ENCODE measurements around the gene HNRNPAB.

Gene HNRNPAB

GRCh38 chr5:178204182-178204934, at the start of gene HNRNPAB:
Gene HNRNPAB, plus strand, starts transcription at chr5:178204533. Its CDS starts 305 bp downstream, at chr5:178204838.
- DNase-seq, result peak; percentile 97

- DNase-seq, result no peak
These were observed 49.3 kb upstream of the HNRNPAB start for GRCh38 chr5:178155065-178155464.

GRCh38 chr5:178160176-178160575, 44.2 kb upstream of the HNRNPAB start:
- DNase-seq, result no peak

- no peak for DNase-seq
These were observed 41.9 kb upstream of the HNRNPAB start for GRCh38 chr5:178162481-178162880.

- peak; percentile 93 for DNase-seq
These were observed 40.3 kb upstream of the HNRNPAB start for GRCh38 chr5:178163772-178164735.

- no peak for DNase-seq
These were observed 38.8 kb upstream of the HNRNPAB start for GRCh38 chr5:178165581-178165980.

GRCh38 chr5:178170455-178170854, 33.9 kb upstream of the HNRNPAB start:
- DNase-seq, result no peak

GRCh38 chr5:178174456-178174855, 29.9 kb upstream of the HNRNPAB start:
- no peak for DNase-seq

GRCh38 chr5:178176791-178177190, 27.5 kb upstream of the HNRNPAB start:
- DNase-seq, result no peak

- DNase-seq, result no peak
These were observed 26.8 kb upstream of the HNRNPAB start for GRCh38 chr5:178177569-178177968.

- DNase-seq, result no peak
These were observed 24.0 kb upstream of the HNRNPAB start for GRCh38 chr5:178180141-178180863.

GRCh38 chr5:178182158-178182876, 22.0 kb upstream of the HNRNPAB start:
- DNase-seq, result no peak

- no peak for DNase-seq
These were observed 17.9 kb upstream of the HNRNPAB start for GRCh38 chr5:178186427-178186826.

GRCh38 chr5:178187014-178187413, 17.3 kb upstream of the HNRNPAB start, which contains the start of gene GMCL2:
Gene GMCL2, minus strand, starts transcription at chr5:178187371. Its CDS starts 72 bp downstream, at chr5:178187299.
- DNase-seq, result no peak

- DNase-seq, result no peak
These were observed 14.9 kb upstream of the HNRNPAB start for GRCh38 chr5:178189433-178189832.

GRCh38 chr5:178191661-178192060, 12.7 kb upstream of the HNRNPAB start:
- no peak for DNase-seq

- no peak for DNase-seq
These were observed 12.1 kb upstream of the HNRNPAB start for GRCh38 chr5:178192244-178192643.

GRCh38 chr5:178192787-178193186, 11.5 kb upstream of the HNRNPAB start:
- no peak for DNase-seq

- no peak for DNase-seq
These were observed 11.0 kb upstream of the HNRNPAB start for GRCh38 chr5:178193251-178193809.

GRCh38 chr5:178194026-178194425, 10.3 kb upstream of the HNRNPAB start:
- no peak for DNase-seq

GRCh38 chr5:178196281-178196812, 8.0 kb upstream of the HNRNPAB start:
- DNase-seq, result no peak

GRCh38 chr5:178196986-178197385, 7.3 kb upstream of the HNRNPAB start:
- no peak for DNase-seq

Data from activated CD4-positive, alpha-beta T cell treated with anti-CD3 and anti-CD28 coated beads, Interleukin-2, Interleukin-6, amounts not matched to agents 100 ng/mL and 50 ng/mL, durations not matched to agents 16 hours and 8 hours (primary cell).